ENCODE data around the gene DPYSL3. TPM values are rescaled to one million over a fixed set of nuclear protein-coding genes. Genes with fewer than 3 reads are reported as not detected.

The DPYSL3 gene
- polyA plus RNA-seq, 1 donor (not counting 4 experiments of a cell fraction or from before 2014, with no cell fraction given): 4.8 TPM

GRCh38 chr5:147361441-147362175 lies 148.3 kb downstream of the DPYSL3 start:
- dilution Hi-C loops (cut with MboI; ENCODE audit: extremely low pct_ligation_motif_present, low sequenced_read_pairs): no loop called here
- H3K4me3 ChIP-seq (ENCODE audit: control insufficient read depth in 2 of 3, extremely low read depth in 1 of 3, insufficient read depth in 2 of 3, low read depth in 1 of 3, low read length in 3 of 3): no peak overlapping the region
- no peaks in the 10 kb centered on the region for H3K27me3 ChIP-seq (ENCODE audit: control insufficient read depth, extremely low read depth, insufficient read depth, low read length)
- H3K4me1 ChIP-seq (ENCODE audit: control insufficient read depth, extremely low read depth, insufficient read depth, low read length): no peaks in the 10 kb centered on the region
- no peaks in the 10 kb centered on the region for H4K20me1 ChIP-seq (ENCODE audit: control insufficient read depth, extremely low read depth, insufficient read depth, low read length)
- no peak for FAIRE-seq
- no peak overlapping the region for H3K4me2 ChIP-seq (ENCODE audit: control insufficient read depth, extremely low read depth, insufficient read depth, low read depth, low read length)
- no peaks in the 10 kb centered on the region for H3K36me3 ChIP-seq (ENCODE audit: control insufficient read depth in 2 of 2, extremely low read depth in 1 of 2, insufficient read depth in 2 of 2, low read length in 2 of 2)
- H3K9me3 ChIP-seq (ENCODE audit: control insufficient read depth, low read depth, low read length): no peaks in the 10 kb centered on the region
- H3K9ac ChIP-seq (ENCODE audit: control insufficient read depth, extremely low read depth, insufficient read depth, low read length): no peak overlapping the region
- H2AFZ ChIP-seq (ENCODE audit: control insufficient read depth, low read length): no peak overlapping the region
- H3K9me1 ChIP-seq (ENCODE audit: control insufficient read depth, extremely low read depth, insufficient read depth, low read length): no peaks in the 10 kb centered on the region
- no peak overlapping the region for H3K27ac ChIP-seq (ENCODE audit: control insufficient read depth, insufficient read depth, low read length)
- no peaks in the 10 kb centered on the region for H3K79me2 ChIP-seq (ENCODE audit: control insufficient read depth, insufficient read depth, low read length)
- DNase-seq (ENCODE audit: low read depth, low spot score): no peak
- TF ChIP-seq, protein P1, sequence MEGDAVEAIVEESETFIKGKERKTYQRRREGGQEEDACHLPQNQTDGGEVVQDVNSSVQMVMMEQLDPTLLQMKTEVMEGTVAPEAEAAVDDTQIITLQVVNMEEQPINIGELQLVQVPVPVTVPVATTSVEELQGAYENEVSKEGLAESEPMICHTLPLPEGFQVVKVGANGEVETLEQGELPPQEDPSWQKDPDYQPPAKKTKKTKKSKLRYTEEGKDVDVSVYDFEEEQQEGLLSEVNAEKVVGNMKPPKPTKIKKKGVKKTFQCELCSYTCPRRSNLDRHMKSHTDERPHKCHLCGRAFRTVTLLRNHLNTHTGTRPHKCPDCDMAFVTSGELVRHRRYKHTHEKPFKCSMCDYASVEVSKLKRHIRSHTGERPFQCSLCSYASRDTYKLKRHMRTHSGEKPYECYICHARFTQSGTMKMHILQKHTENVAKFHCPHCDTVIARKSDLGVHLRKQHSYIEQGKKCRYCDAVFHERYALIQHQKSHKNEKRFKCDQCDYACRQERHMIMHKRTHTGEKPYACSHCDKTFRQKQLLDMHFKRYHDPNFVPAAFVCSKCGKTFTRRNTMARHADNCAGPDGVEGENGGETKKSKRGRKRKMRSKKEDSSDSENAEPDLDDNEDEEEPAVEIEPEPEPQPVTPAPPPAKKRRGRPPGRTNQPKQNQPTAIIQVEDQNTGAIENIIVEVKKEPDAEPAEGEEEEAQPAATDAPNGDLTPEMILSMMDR (optimal IDR thresholded peaks at IDR 0.05 in 1 of 3, IDR thresholded peaks at IDR 0.05 in 1 of 3, conservative IDR thresholded peaks at IDR 0.05 in 1 of 3; ENCODE audit: extremely low read depth in 1 of 3, insufficient read depth in 2 of 3, low read length in 3 of 3): no peak
- TF ChIP-seq EZH2 (IDR thresholded peaks at IDR 0.05; ENCODE audit: low read length): no peak

- Histone ChIP-seq H3K9me3 (ENCODE audit: control insufficient read depth, low read depth, low read length) (no peaks in the 10 kb centered on the region), H3K9me1 (ENCODE audit: control insufficient read depth, extremely low read depth, insufficient read depth, low read length) (no peaks in the 10 kb centered on the region), H3K27me3 (ENCODE audit: control insufficient read depth, extremely low read depth, insufficient read depth, low read length) (no peaks in the 10 kb centered on the region), H3K79me2 (ENCODE audit: control insufficient read depth, insufficient read depth, low read length) (no peaks in the 10 kb centered on the region), H2AFZ (ENCODE audit: control insufficient read depth, low read length) (no peak overlapping the region), H3K4me2 (ENCODE audit: control insufficient read depth, extremely low read depth, insufficient read depth, low read depth, low read length) (no peak overlapping the region), H4K20me1 (ENCODE audit: control insufficient read depth, extremely low read depth, insufficient read depth, low read length) (no peaks in the 10 kb centered on the region), H3K4me3 (ENCODE audit: control insufficient read depth in 2 of 3, extremely low read depth in 1 of 3, insufficient read depth in 2 of 3, low read depth in 1 of 3, low read length in 3 of 3) (no peak overlapping the region), H3K9ac (ENCODE audit: control insufficient read depth, extremely low read depth, insufficient read depth, low read length) (no peak overlapping the region), H3K4me1 (ENCODE audit: control insufficient read depth, extremely low read depth, insufficient read depth, low read length) (no peaks in the 10 kb centered on the region), H3K27ac (ENCODE audit: control insufficient read depth, insufficient read depth, low read length) (no peak overlapping the region), H3K36me3 (ENCODE audit: control insufficient read depth in 2 of 2, extremely low read depth in 1 of 2, insufficient read depth in 2 of 2, low read length in 2 of 2) (no peaks in the 10 kb centered on the region)
- dilution Hi-C loops (cut with MboI; ENCODE audit: extremely low pct_ligation_motif_present, low sequenced_read_pairs): no loop called here
- no peak for DNase-seq (ENCODE audit: low read depth, low spot score)
- FAIRE-seq: no peak
- TF ChIP-seq EZH2 (IDR thresholded peaks at IDR 0.05; ENCODE audit: low read length): no peak
- TF ChIP-seq, protein P1 (optimal IDR thresholded peaks at IDR 0.05 in 1 of 3, IDR thresholded peaks at IDR 0.05 in 1 of 3, conservative IDR thresholded peaks at IDR 0.05 in 1 of 3; ENCODE audit: extremely low read depth in 1 of 3, insufficient read depth in 2 of 3, low read length in 3 of 3): no peak
These were observed 149.1 kb downstream of the DPYSL3 start for GRCh38 chr5:147360816-147361215.
